GM18858 (cell line): ENCODE results near the gene ACADVL.
A peak's percentile ranks its signal among the peaks of the same experiment; 100 is the strongest.
"Not testable (repeated sequence)": the region's sequence is repeated elsewhere in the genome, so short reads cannot be mapped to it uniquely, and the experiment has no call there.

ENCODE experiments used
- ATAC-seq: cut with Tn5 transposase; IDR thresholded peaks from one replicate; pipeline ENCODE4 v1.9.1; 2021; ENCODE audit not compliant: unreplicated experiment

ACADVL gene

GRCh38 chr17:7234083-7234951, 14.6 kb downstream of the ACADVL start, which contains the start of gene DVL2:
Gene DVL2, minus strand, starts transcription at chr17:7234517. Its CDS starts 255 bp downstream, at chr17:7234262.
- peak; percentile 39 for ATAC-seq

DNA sequence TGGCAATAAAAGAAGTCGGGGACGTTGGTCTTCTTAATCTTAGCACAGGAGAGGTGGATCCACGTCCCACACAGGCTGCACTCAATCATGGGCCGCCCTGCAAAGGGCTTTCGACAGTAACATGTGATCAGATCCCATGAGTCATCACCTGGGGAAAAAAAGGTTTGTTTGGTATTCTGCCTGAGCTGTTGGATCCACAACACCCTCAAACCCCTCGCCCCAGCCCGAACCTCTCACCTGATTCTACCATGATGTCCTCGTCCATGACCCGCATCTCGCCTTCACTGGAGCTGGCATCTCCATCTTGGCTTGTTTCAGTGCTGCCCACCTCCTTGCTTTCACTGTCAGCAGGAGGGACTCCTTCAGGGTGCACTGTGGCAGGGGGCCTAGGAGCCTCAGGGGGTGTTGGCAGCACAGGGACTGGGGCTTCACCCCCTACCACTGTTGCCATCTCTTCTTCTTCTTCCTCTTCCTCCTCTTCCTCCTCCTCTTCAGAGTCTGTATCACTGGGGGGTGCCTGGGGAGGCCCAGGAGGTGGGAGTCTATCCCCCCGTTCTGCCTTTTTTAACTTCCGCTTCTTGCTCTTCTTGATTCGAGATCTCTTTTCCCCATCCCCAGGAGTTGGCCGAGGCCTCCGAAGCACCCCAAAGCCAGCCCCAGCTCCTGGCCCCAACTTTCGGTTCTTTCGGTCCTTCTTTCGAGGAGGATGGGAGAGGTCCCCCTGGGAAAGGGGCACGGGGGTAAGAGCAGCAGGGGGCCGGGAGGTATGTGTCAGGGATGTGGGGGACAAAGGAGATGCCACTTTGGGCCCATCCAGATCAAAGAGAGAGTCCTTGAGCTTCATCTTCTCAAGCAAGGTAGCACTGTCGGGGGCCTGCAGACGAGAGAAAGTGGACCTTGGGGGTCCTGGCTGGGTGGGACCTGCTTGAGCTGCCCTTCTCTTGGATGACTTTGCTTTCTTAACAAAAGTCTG, 16.2 kb downstream of the ACADVL start:
- no peak for ATAC-seq

- no peak for ATAC-seq
Measured at GRCh38 chr17:7236808-7237207, 17.1 kb downstream of the ACADVL start.

DNA sequence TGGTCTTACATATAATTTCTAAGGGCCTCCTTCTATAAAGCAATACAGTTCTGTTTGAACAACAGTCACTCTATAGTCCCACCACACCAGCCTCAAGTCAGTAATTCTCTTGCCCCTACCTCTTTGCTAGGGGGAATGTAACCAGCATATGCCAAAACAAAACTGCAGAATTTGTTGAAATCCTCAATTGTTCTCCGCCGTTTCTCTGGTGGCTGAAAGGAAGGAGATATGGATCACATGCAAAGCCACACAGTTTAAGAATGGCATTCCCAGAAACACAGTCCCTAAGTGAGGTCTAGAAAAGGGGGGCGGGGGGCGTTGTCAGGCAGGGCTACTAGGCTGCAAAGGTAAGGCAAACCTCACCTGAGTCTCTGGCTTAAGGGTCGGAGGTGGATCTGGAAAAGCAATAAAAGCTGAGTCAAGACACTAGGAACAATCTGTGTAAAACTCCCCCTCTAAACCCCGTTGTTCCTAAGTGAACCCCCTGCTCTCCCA, 17.6 kb downstream of the ACADVL start:
- ATAC-seq, result no peak

DNA sequence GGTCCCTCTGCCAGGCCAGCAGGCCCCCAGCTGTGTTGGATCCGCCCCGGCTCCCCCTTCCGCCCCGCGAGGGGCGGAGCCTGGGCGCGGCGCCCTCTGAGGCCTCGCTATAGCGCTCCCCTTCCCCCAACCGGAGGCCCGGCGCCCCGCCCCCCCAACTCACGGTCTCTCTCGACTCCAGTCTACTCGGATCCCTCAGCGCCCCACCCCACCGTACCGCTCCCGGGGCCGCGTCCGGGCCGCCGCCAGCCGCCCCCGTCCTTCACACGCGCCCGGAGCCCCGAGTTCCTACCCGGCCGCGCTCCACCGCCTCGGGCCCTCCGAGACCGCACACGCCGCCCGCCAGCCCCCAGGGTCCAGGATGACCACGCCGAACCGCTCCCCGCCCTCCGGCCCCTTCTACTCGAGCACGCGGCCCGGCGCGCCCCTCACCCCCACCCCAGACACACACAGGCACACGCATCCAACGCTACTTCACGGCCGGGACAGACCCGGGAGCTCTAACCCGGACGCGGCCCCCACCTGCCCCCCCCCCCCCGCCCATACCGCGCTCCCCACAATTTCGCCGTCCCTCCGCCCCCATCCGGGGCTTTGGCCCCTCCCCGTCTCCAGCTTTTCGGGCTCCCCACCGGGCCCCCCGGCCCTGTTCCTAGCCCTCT, 18.2 kb downstream of the ACADVL start:
- no peak for ATAC-seq

GRCh38 chr17:7238420-7239090, 18.8 kb downstream of the ACADVL start:
- no peak for ATAC-seq

DNA sequence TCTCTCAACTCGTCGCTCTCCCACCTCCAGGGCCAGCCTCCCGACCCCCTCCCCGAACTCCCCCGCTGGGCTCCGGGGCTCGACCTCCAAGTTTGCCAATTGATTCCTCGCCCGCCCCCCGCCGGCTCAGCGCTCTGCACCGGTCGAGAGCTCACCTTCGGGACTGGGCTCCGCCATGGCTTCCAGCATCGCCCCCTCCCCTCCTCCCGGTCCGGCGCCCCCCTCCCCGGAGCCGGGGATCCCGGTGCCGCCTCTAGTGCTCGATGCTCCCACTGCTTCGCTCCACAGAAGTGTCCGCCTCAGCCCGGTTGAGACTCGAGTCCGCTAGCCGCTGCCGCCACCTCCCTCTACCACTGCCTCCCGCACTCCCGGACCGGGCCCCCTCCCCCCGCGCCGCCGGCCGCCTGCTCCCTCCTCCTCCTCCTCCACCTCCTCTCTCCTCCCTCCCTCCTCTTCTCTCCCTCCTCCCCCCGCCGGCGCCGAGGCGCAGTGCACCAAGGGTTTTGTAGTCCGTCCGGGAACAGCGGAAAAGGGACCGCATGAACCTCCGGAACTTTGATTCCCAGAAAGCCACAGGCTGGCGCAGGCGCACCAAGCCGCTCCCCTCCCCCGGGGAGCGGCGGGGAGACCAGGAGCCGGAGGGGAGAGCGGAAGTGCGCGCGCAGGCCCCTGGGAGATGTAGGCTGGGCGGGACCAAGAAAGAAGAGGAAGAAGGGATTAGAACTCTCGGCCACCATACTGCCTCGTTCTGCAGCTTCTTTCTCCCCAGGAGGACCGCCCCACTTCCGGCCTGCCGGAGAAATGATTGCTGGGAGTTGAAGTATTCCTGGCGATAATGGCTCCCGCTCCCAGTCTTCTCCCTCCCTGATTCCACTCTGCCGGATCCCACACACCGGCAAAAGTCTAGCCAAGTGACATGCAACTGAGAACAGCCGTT, 19.6 kb downstream of the ACADVL start, which contains the start of gene PHF23:
TSS of gene PHF23 (minus strand) at position 367 of the 937 bp plus-strand sequence. CDS start at position 189, 178 bp downstream.
- ATAC-seq, result peak; percentile 24

GRCh38 chr17:7240375-7240774, 20.6 kb downstream of the ACADVL start:
- no peak for ATAC-seq

- no peak for ATAC-seq
Measured at GRCh38 chr17:7241090-7241733, 21.5 kb downstream of the ACADVL start.

GRCh38 chr17:7241783-7242716, 22.3 kb downstream of the ACADVL start, which contains the start of gene GABARAP:
Gene GABARAP, minus strand, starts transcription at chr17:7242449. Its CDS starts 119 bp downstream, at chr17:7242330.
- ATAC-seq, result no peak

- no peak for ATAC-seq
Measured at GRCh38 chr17:7242717-7243452, 23.1 kb downstream of the ACADVL start.

DNA sequence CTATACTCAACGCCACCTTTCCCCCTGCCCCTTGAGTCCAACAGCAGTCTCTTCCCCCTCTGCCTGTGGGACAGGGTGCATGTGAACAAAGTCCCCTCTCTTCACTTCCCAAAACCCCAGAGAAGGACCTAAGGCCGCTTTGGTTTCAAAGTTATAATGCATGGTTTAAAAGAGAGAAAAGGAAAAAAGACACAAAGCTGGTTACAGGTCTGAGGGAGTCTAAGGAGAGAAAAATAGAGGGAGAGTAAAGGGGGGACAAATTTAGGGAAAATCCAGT, 23.7 kb downstream of the ACADVL start:
- no peak for ATAC-seq

- not testable (repeated sequence) for ATAC-seq
Measured at GRCh38 chr17:7243838-7244237, 24.1 kb downstream of the ACADVL start.

GRCh38 chr17:7246779-7247178, 27.0 kb downstream of the ACADVL start:
- no peak for ATAC-seq

GRCh38 chr17:7248796-7249195, 29.1 kb downstream of the ACADVL start:
- ATAC-seq, result no peak

- ATAC-seq, result no peak
Measured at GRCh38 chr17:7249214-7249613, 29.5 kb downstream of the ACADVL start.

DNA sequence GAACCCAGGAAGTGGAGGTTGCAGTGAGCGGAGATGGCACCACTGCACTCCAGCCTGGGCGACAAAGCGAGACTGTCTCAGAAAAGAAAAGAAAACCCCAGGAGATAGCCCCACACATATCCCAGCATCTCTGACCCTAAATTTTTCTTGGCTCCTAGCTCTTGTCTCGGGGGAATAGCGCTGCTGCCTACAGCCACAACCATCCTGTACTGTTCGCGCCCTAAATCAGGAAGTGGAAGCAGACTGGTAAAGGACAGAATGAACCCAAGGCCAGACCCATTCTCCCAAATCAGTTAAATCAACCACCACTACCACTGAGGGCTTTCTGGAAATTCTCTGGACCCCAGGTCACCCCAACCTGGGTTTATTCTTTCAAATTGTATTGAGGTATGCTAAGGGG, 30.1 kb downstream of the ACADVL start:
- no peak for ATAC-seq
